Right lobe of liver (tissue), 4 donors: ENCODE measurements around the gene TBXT.

Experiments
- CTCF ChIP-seq, 4 donors: fragments of 200-600 bp in 3 of 4; fragments of 450-650 bp in 1 of 4; IDR thresholded peaks; one replicate each; pipeline versions ENCODE4 v1.5.1 to v1.8.0; 2016 to 2022; ENCODE audit warnings: antibody characterized with exemption in 4 of 4, mild to moderate bottlenecking in 2 of 4
- POLR2A ChIP-seq: fragments of 450-650 bp; IDR thresholded peaks from one replicate; pipeline ENCODE4 v1.6.1; 2017; ENCODE audit warnings: antibody characterized with exemption, mild to moderate bottlenecking
- donor health status: DM: no; HTN: no; CAD: no.
- donor health status: DM: no; HTN: no; CAD: no.
- donor health status: DM: no; HTN: yes; CAD: no.

- TF ChIP-seq CTCF (IDR thresholded peaks at IDR 0.05): no peak
- no peak for TF ChIP-seq POLR2A
Observed at GRCh38 chr6:166179704-166180103, 12.1 kb upstream of the TBXT start.
